ENCODE results near the gene SPAG17.

SPAG17 gene

DNA sequence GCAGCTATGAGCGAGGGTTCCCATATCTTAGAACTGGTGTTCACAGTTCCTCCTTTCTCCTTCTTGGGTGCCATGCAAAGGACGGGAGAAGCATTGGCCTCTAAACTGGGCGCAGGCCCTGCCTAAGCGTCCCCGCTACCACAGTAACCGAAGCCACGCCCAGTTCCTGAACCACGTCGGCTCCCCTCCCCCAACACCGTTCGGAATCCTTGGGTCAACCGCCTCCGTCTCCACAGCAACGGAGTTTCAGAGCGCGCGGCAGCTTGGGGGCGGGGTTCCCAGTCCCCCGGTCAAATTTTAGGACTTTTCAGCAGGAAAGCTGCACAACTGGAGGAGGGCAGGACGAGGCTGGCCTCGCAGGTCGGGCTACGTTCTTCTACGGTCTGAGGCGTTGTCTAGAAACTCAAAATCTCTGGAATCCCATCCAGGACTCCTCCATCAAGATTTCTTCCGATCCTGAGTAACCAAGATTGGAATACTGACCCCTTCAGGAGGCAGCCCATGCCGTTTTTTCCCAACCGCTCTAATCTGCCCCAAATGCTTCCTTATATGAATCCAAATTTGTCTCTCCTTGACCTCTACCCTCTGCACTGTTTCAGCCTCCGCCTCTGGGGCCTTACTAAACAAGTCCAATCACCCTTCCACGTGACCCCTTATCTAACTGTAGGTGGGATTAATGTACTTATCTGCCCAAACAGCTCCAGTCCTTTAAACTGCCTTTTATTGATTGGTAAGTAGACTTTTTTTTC, at the start of gene SPAG17:
SPAG17 (minus strand) TSS at position 145 of the 749 bp plus-strand sequence; CDS start at position 74, 71 bp downstream.
- peak; percentile 50 to 74 for DNase-seq (ENCODE audit: low read depth in 2 of 2)
- H3K4me3 ChIP-seq (replicated peaks in 1 of 2; ENCODE audit: low read depth in 2 of 2, low read length in 2 of 2) = peak within 1 kb of the TSS; percentile 38 to 46
- no peak for TF ChIP-seq CTCF (IDR thresholded peaks at IDR 0.05; ENCODE audit: low read depth, low read length)

DNA sequence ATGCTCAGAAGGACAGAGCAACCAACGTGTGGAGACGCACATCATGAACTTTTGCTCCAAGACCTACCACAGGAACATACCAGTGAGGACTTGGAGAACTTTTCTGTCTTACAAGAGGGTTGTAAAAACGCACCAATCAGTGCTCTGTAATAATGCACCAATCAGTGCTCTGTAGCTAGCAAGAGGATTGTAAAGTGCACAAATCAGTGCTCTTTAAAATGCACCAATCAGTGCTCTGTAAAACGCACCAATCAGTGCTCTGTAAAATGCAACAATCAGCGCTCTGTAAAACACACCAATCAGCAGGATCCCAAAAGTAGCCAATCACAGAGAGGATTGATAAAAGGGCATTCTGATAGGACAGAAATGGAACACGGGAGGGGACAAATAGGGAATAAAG, 40.4 kb upstream of the SPAG17 start:
- no peak for TF ChIP-seq CTCF (IDR thresholded peaks at IDR 0.05; ENCODE audit: low read depth, low read length)
- no peak overlapping the region for H3K4me3 ChIP-seq (replicated peaks in 1 of 2; ENCODE audit: low read depth in 2 of 2, low read length in 2 of 2)
- no peak for DNase-seq (ENCODE audit: low read depth in 2 of 2)

DNA sequence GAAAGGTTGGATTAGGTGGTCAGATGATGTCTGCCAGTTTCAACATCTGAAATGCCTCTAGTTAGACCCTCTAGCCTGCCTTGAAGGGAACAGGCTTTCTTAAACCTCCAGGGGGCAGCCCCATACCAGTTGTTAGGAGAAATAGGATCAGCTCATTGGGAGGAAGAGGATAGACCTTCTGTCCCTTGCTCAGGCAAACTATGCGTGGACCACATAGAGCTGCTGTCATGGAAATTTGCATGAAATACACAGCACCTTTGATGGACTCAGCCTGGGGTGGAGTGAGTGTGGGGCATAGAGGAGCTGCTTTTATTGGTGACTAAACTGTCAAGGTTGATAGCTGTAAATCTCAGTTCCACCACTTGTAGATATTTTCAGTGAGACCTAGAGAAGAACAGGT, 38.4 kb upstream of the SPAG17 start:
- H3K4me3 ChIP-seq (replicated peaks in 1 of 2; ENCODE audit: low read depth in 2 of 2, low read length in 2 of 2) = no peak overlapping the region
- TF ChIP-seq CTCF (IDR thresholded peaks at IDR 0.05; ENCODE audit: low read depth, low read length) = peak; percentile 51

GRCh38 chr1:118219438-118219837, 34.4 kb upstream of the SPAG17 start:
- no peak overlapping the region for H3K4me3 ChIP-seq (replicated peaks in 1 of 2; ENCODE audit: low read depth in 2 of 2, low read length in 2 of 2)
- no peak for TF ChIP-seq CTCF (IDR thresholded peaks at IDR 0.05; ENCODE audit: low read depth, low read length)
- no peak for DNase-seq (ENCODE audit: low read depth in 2 of 2)

More for the DNA sequence above, 38.4 kb upstream of the SPAG17 start:
- peak; percentile 16 to 45 for DNase-seq (ENCODE audit: low read depth in 2 of 2)

DNA sequence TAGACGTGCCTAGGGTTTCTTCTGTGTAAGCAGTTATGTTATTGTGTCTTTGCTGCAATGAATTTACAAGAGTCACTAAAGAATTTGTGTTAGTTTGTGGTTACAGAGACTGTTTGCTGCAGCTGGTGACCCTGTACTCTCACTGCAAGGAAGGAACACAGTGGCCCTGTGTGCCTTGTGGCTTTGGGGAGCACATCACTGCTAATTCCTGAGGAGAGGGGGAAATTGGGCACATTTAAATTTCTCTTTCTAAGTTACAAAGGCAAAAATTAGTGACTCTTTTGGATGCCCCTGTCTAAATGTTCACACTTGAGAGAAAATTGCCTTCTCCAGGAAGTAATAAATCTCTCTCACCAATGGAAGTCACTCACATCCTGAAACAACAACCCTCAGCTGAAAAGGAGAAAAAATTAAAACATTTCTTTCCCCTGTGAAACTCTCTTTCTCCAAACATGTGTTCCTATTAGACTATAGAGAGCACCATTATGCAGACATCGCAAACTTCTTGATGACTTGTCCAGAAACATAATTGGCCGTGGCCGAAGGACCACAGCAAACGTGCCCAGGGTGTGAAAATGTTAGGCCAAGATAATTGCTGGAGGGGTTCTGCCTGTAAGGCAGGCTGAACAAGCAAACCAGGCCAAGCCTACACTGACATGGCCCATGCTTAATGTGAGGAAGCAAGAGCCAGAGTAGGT, 32.3 kb upstream of the SPAG17 start:
- DNase-seq (ENCODE audit: low read depth in 2 of 2) = no peak
- no peak overlapping the region for H3K4me3 ChIP-seq (replicated peaks in 1 of 2; ENCODE audit: low read depth in 2 of 2, low read length in 2 of 2)
- no peak for TF ChIP-seq CTCF (IDR thresholded peaks at IDR 0.05; ENCODE audit: low read depth, low read length)

- no peak overlapping the region for H3K4me3 ChIP-seq (replicated peaks in 1 of 2; ENCODE audit: low read depth in 2 of 2, low read length in 2 of 2)
- DNase-seq (ENCODE audit: low read depth in 2 of 2) = no peak
- TF ChIP-seq CTCF (IDR thresholded peaks at IDR 0.05; ENCODE audit: low read depth, low read length) = no peak
Observed at GRCh38 chr1:118214866-118215265, 29.8 kb upstream of the SPAG17 start.

Measured in cardiac fibroblast (primary cell).